NB4 (cell line): ENCODE data around the gene LRRC70.
"Not testable (repeated sequence)": the region's sequence is repeated elsewhere in the genome, so short reads cannot be mapped to it uniquely, and the experiment has no call there.

ENCODE experiments used
- DNase-seq: peaks from one replicate; pipeline ENCODE4 v3.0.0; 2010; ENCODE audit warnings: low read depth
- H3K4me3 ChIP-seq: one replicate; pipeline ENCODE4 v1.5.1; 2011; ENCODE audit warnings: mild to moderate bottlenecking, low read depth, low read length, moderate library complexity
- MYC ChIP-seq: IDR thresholded peaks from 2 replicates; pipeline ENCODE4 v1.6.1; 2011; ENCODE audit warnings: low read depth, low read length
- POLR2A ChIP-seq: IDR thresholded peaks from 2 replicates; pipeline ENCODE4 v1.6.1; 2011; ENCODE audit warnings: mild to moderate bottlenecking; ENCODE audit not compliant: insufficient read length; ENCODE audit errors: extremely low read depth
- TF ChIP-seq, protein P1 (sequence below): IDR thresholded peaks from 2 replicates; pipeline ENCODE4 v1.6.1; 2011; ENCODE audit warnings: low read depth, low read length
- TF ChIP-seq, protein P2 (sequence below): IDR thresholded peaks from one replicate; pipeline ENCODE4 v1.5.1; 2012; ENCODE audit warnings: low read depth, low read length

LRRC70 gene

DNA sequence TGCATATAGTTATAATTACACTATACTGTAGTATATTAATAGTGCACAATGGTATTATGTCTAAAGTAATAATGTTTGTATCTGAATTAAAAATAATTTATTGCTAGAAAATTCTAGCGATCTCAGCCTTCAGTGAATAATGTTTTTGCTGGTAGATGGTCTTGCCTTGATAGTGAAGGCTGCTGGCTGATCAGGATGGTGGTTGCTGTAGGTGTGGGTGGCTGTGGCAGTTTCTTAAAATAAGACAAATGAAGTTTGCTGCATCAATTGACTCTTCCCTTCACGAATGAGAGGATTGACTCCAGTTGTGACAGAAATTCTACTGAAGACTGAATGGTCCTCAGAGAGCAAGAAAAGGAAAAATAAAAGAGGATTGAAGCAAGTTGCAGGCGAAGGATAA lies 19.7 kb upstream of the LRRC70 start:
- no peak for DNase-seq
- TF ChIP-seq MYC (no peak), POLR2A (no peak)
- TF ChIP-seq, protein P1, sequence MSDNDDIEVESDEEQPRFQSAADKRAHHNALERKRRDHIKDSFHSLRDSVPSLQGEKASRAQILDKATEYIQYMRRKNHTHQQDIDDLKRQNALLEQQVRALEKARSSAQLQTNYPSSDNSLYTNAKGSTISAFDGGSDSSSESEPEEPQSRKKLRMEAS: no peak
- TF ChIP-seq, protein P2, sequence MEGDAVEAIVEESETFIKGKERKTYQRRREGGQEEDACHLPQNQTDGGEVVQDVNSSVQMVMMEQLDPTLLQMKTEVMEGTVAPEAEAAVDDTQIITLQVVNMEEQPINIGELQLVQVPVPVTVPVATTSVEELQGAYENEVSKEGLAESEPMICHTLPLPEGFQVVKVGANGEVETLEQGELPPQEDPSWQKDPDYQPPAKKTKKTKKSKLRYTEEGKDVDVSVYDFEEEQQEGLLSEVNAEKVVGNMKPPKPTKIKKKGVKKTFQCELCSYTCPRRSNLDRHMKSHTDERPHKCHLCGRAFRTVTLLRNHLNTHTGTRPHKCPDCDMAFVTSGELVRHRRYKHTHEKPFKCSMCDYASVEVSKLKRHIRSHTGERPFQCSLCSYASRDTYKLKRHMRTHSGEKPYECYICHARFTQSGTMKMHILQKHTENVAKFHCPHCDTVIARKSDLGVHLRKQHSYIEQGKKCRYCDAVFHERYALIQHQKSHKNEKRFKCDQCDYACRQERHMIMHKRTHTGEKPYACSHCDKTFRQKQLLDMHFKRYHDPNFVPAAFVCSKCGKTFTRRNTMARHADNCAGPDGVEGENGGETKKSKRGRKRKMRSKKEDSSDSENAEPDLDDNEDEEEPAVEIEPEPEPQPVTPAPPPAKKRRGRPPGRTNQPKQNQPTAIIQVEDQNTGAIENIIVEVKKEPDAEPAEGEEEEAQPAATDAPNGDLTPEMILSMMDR: no peak
- H3K4me3 ChIP-seq: no peak overlapping the region

DNA sequence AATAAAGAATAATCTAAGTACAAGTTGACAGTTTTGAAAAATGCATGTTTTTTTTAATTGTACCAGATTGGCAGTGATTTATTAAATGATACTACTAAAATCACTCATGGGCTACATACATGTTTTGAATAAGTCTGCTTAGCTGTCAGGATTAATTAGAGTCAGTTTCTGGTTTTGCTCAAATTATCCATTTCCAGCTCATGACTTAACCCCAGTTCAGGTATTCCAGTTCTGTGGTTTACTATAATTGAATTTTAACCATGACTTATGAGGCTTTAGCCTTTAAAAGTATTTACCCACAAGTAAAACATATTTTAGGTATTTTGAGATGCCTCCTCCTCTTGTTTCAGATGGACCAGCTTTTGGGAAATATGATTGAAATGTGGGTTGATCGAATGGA lies 17.8 kb upstream of the LRRC70 start:
- DNase-seq: no peak
- TF ChIP-seq MYC: no peak
- TF ChIP-seq, protein P1: no peak
- TF ChIP-seq, protein P2: no peak
- TF ChIP-seq POLR2A: no peak
- no peak overlapping the region for H3K4me3 ChIP-seq

DNA sequence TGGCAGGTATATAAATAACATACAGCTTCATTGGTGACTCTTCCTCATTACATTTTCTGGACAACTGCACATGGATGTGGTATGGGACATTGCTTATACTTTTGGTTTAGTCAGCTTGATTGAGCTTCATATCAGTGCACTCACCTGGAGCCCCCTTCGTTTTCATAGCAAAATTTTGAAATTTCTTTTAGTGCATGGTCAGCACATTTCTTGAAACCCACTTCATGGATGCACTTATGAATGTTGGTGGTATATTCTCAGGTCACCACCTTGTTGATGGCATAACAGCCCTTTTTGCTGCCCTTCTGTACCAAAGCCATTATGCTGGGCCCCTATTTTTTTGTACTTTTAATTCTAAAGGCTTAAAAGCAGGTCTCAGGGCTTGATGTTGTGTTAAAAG lies 16.7 kb upstream of the LRRC70 start:
- TF ChIP-seq, protein P1: no peak
- TF ChIP-seq POLR2A (no peak), MYC (no peak)
- TF ChIP-seq, protein P2: no peak
- no peak for DNase-seq
- H3K4me3 ChIP-seq: no peak overlapping the region

DNA sequence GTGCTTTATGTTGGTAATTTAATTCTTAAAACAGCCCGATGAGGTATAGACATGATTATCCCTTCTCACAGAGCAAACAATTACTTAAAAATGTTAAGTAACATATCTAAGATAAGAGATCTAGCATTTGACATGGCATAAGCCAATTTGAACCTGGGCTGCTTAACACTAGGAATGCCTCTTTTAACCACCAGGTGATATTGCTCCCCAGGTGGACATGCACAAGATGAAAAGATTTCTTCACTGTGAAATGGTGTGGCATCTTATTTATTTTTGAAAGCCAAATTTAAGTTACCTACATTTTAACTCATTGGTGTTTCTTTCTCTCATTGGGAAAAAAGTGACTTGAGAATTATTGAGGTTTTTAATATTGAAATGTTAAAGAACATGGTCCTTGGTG lies 15.8 kb upstream of the LRRC70 start:
- DNase-seq: no peak
- H3K4me3 ChIP-seq: no peak overlapping the region
- TF ChIP-seq, protein P1: no peak
- TF ChIP-seq POLR2A: no peak
- TF ChIP-seq, protein P2: no peak
- TF ChIP-seq MYC: no peak

DNA sequence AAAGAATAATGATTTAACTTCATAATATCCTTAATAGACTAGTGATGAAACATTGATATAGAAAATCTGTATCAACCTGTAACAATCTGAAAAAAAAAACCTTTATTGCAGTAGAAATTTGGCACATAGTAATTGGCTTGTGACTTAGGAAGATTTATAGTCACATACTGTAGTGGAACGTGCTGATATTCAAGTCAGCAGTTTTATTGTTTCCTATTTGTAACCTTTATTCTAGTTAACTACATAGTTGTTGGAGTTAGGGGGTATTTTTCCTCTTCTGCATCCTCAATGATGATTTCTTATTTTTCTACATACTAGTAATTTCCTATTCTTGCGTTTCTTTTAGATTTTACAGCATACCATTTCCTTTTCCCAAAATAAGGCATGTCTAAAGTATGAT lies 14.5 kb upstream of the LRRC70 start:
- no peak overlapping the region for H3K4me3 ChIP-seq
- TF ChIP-seq, protein P1: no peak
- TF ChIP-seq MYC (no peak), POLR2A (no peak)
- TF ChIP-seq, protein P2: no peak
- no peak for DNase-seq

DNA sequence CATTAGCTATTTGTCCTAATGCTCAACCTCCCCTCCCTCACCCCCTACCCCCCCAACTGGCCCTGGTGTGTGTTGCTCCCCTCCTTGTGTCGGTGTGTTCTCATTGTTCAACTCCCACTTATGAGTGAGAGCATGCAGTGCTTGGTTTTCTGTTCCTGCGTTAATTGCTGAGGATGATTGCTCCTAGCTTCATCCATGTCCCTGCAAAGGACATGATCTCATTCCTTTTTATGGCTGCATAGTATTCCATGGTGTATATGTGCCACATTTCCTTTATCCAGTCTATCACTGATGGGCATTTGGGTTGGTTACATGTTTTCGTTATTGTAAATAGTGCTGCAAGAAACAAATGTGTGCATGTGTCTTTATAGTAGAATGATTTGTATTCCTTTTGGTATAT lies 12.9 kb upstream of the LRRC70 start:
- H3K4me3 ChIP-seq, DNase-seq: not testable (repeated sequence)
